ENCODE measurements around the gene AXL. TPM values are rescaled to one million over a fixed set of nuclear protein-coding genes. Genes with fewer than 3 reads are reported as not detected.
A peak's percentile ranks its signal among the peaks of the same experiment; 100 is the strongest.
"Not testable (repeated sequence)": the region's sequence is repeated elsewhere in the genome, so short reads cannot be mapped to it uniquely, and the experiment has no call there.

AXL gene
- polyA plus RNA-seq, 12 donors: 14.8 to 207 (median 28.6) TPM

- DNase-seq: peak; percentile 16
These were observed 46.6 kb downstream of the AXL start for GRCh38 chr19:41265395-41266153.

GRCh38 chr19:41269055-41269454, 50.0 kb downstream of the AXL start:
- no peak for DNase-seq

- DNase-seq: no peak
These were observed 50.5 kb downstream of the AXL start for GRCh38 chr19:41269571-41269970.

- DNase-seq: no peak
These were observed 54.1 kb downstream of the AXL start for GRCh38 chr19:41273076-41273475.

GRCh38 chr19:41274802-41275201, 55.8 kb downstream of the AXL start:
- DNase-seq: no peak

GRCh38 chr19:41276231-41276630, 57.2 kb downstream of the AXL start:
- DNase-seq: no peak

- DNase-seq: no peak
These were observed 59.5 kb downstream of the AXL start for GRCh38 chr19:41278478-41278877.

GRCh38 chr19:41288673-41289530, 69.9 kb downstream of the AXL start:
- DNase-seq: no peak

- DNase-seq: not testable (repeated sequence)
These were observed 70.8 kb downstream of the AXL start for GRCh38 chr19:41289814-41290213.

- no peak for DNase-seq
These were observed 75.4 kb downstream of the AXL start for GRCh38 chr19:41294393-41294792.

- no peak for DNase-seq
These were observed 76.5 kb downstream of the AXL start for GRCh38 chr19:41295499-41295898.

GRCh38 chr19:41296433-41296871, 77.4 kb downstream of the AXL start:
- no peak for DNase-seq

GRCh38 chr19:41297628-41298347, 78.8 kb downstream of the AXL start:
- DNase-seq: no peak

GRCh38 chr19:41298348-41298964, 79.4 kb downstream of the AXL start:
- DNase-seq: peak; percentile 86

GRCh38 chr19:41299046-41299754, 80.2 kb downstream of the AXL start:
- peak; percentile 19 for DNase-seq

- DNase-seq: peak; percentile 56
These were observed 80.7 kb downstream of the AXL start for GRCh38 chr19:41299755-41300089.

- no peak for DNase-seq
These were observed 81.5 kb downstream of the AXL start for GRCh38 chr19:41300555-41300954.

- DNase-seq: no peak
These were observed 83.8 kb downstream of the AXL start for GRCh38 chr19:41302624-41303351.

GRCh38 chr19:41303954-41304353, 84.9 kb downstream of the AXL start:
- no peak for DNase-seq

- DNase-seq: no peak
These were observed 85.9 kb downstream of the AXL start for GRCh38 chr19:41304706-41305483.

Measured in muscle of arm (tissue), 12 donors.